Spleen (tissue), 13 donors: Measurements from ENCODE around the gene FAAP24. TPM values are rescaled to one million over a fixed set of nuclear protein-coding genes. Genes with fewer than 3 reads are reported as not detected.

Source experiments
- DNase-seq: peaks from one replicate; pipeline ENCODE4 v3.0.0-alpha.2; 2020
- H3K27ac ChIP-seq, 8 donors: fragments of 200-600 bp; sonication (generic) in 7 of 8; 1 replicate in 4 of 8; 2 replicates in 4 of 8; pipeline versions ENCODE4 v1.5.0 to v1.8.0; 2016 to 2021; ENCODE audit warnings: inconsistent platforms in 4 of 8, mild to moderate bottlenecking in 4 of 8, moderate library complexity in 1 of 8
- H3K27me3 ChIP-seq, 7 donors: fragments of 200-600 bp; sonication (generic) in 6 of 7; replicated peaks in 1 of 7; 1 replicate in 4 of 7; 2 replicates in 3 of 7; pipeline versions ENCODE4 v1.5.0 to v1.8.0; 2016 to 2021; ENCODE audit warnings: inconsistent platforms in 3 of 7, mild to moderate bottlenecking in 1 of 7
- H3K36me3 ChIP-seq, 6 donors: fragments of 200-600 bp; sonication (generic) in 5 of 6; 1 replicate in 4 of 6; 2 replicates in 2 of 6; pipeline versions ENCODE4 v1.5.0 to v1.8.0; 2016 to 2021; ENCODE audit warnings: inconsistent platforms in 2 of 6
- H3K4me1 ChIP-seq, 6 donors: fragments of 200-600 bp; sonication (generic) in 5 of 6; 1 replicate in 3 of 6; 2 replicates in 3 of 6; pipeline versions ENCODE4 v1.5.0 to v1.8.0; 2016 to 2021; ENCODE audit warnings: inconsistent platforms in 3 of 6
- H3K4me3 ChIP-seq, 8 donors: fragments of 200-600 bp; sonication (generic) in 7 of 8; 1 replicate in 4 of 8; 2 replicates in 4 of 8; pipeline versions ENCODE4 v1.5.0 to v1.8.0; 2016 to 2021; ENCODE audit warnings: inconsistent platforms in 4 of 8, mild to moderate bottlenecking in 4 of 8, moderate library complexity in 2 of 8
- H3K9me3 ChIP-seq, 8 donors: fragments of 200-600 bp; sonication (generic) in 7 of 8; 1 replicate in 4 of 8; 2 replicates in 4 of 8; pipeline versions ENCODE4 v1.5.0 to v1.8.0; 2016 to 2021; ENCODE audit warnings: inconsistent platforms in 4 of 8
- CTCF ChIP-seq, 11 experiments: fragments of 200-600 bp in 7 of 11; fragments of 450-650 bp in 4 of 11; sonication (generic) in 4 of 11; IDR thresholded peaks in 8 of 11; conservative IDR thresholded peaks in 3 of 11; 1 replicate in 7 of 11; 2 replicates in 4 of 11; pipeline versions ENCODE4 v1.4.0 to v1.8.0; 2016 to 2021; ENCODE audit warnings: antibody characterized with exemption in 11 of 11, inconsistent platforms in 4 of 11, mild to moderate bottlenecking in 1 of 11
- POLR2A ChIP-seq, 3 donors: fragments of 450-650 bp; IDR thresholded peaks; one replicate each; pipeline ENCODE4 v1.5.1; 2017; ENCODE audit warnings: antibody characterized with exemption in 3 of 3, mild to moderate bottlenecking in 1 of 3
- POLR2AphosphoS5 ChIP-seq, 3 donors: sonication (generic); formaldehyde crosslinking; IDR thresholded peaks; one replicate each; pipeline ENCODE4 v1.5.1; 2017; ENCODE audit warnings: antibody characterized with exemption in 3 of 3
- WGBS, 5 donors: extraction: QIAGEN DNeasy Blood & Tissue Kit in 3 of 5; methylation state at CpG; one replicate each; pipeline versions ENCODE4 v1.1.5 to v1.1.7; 2013 to 2018; 5-methylcytosine and 5-hydroxymethylcytosine counted together
- intact Hi-C: fragments of 100-400 bp; cut with DNase I; formaldehyde crosslinking; loops from one replicate; pipeline ENCODE4 v1.15.0; 2023; ENCODE audit warnings: low total_unique reads
- long read RNA-seq, 2 donors: transcript quantifications; one replicate each; lab custom pipeline, GENCODE V29; 2026
- polyA plus RNA-seq, 3 donors: library from polyadenylated mRNA; stranded (reverse); fragments of 200-250 nt; gene quantifications; one replicate each; pipeline ENCODE4 v1.2.1, GENCODE V29; 2013
- total RNA-seq, 7 donors: library from RNA; depleted of rRNA in 3 of 7; stranded (reverse); fragments of >200 nt in 3 of 7; fragmentation: NEBNext Ultra II Directional in 4 of 7; extraction: Animal tissue kit (Norgen Biotek cat#: 25700) in 4 of 7; gene quantifications; one replicate each; pipeline versions ENCODE4 v1.1.0 to v1.2.1, GENCODE V29; 2016 to 2021
- donor health status: healthy with polysubstance abuse.
- donor health status: DM: no; HTN: no; CAD: no; lungs with moderate emphysema.
- donor health status: DM: no; HTN: no; CAD: no.
- donor health status: Bipolar disorder and iron deficiency.
- donor health status: healthy.
- donor health status: DM: no; HTN: no; CAD: no.
- donor health status: DM: yes; HTN: yes; CAD: no.

Gene FAAP24
- total RNA-seq: 1 to 10 TPM; 1.3 to 5.1 (median 2.9) TPM
- polyA plus RNA-seq: 1 to 10 TPM; 1.8 to 2.6 (median 2.2) TPM
- long read RNA-seq, donor 1: 0 reads
- long read RNA-seq, donor 2, partial matches to known transcripts: 0 of 2 reads
- long read RNA-seq, donor 2, other reads (novel, unspliced or antisense): 0 of 2 reads

- H3K27me3 ChIP-seq: no peaks in the 10 kb centered on the region
- peak within 1 kb of the TSS; percentile 64 to 92 (median 86) for H3K27ac ChIP-seq
- WGBS, 5 donors: 0 to 2% (median 1%) methylated on average over 46 to 57 of the region's 57 CpGs
- intact Hi-C loops: no loop called here
- TF ChIP-seq CTCF (IDR thresholded peaks at IDR 0.05 in 8 of 11, conservative IDR thresholded peaks at IDR 0.05 in 3 of 11) (peak in 4 of 11 experiments; percentile 17 to 53 (median 44)), POLR2A (IDR thresholded peaks at IDR 0.05) (no peak), POLR2AphosphoS5 (IDR thresholded peaks at IDR 0.05) (peak; percentile 90 to 94 (median 91))
- no peaks in the 10 kb centered on the region for H3K9me3 ChIP-seq
- peaks cover 5 to 39% (median 26%) of the 10 kb centered on the region in 6 donors for H3K4me1 ChIP-seq
- peaks cover 0 to 18% (median 6%) of the 10 kb centered on the region in 6 donors for H3K36me3 ChIP-seq
- DNase-seq: peak; percentile 98
- H3K4me3 ChIP-seq: peak within 1 kb of the TSS; percentile 63 to 97 (median 91)
Measured at GRCh38 chr19:32971715-32972540, at the start of gene FAAP24, which contains the start of gene CEP89. Gene FAAP24 (plus strand): TSS chr19:32972242. CDS start chr19:32973197, 955 bp downstream. Gene CEP89 (minus strand): TSS chr19:32971958. CDS start chr19:32971874, 84 bp downstream.

- TF ChIP-seq POLR2AphosphoS5 (IDR thresholded peaks at IDR 0.05): no peak
- TF ChIP-seq CTCF (IDR thresholded peaks at IDR 0.05 in 8 of 11, conservative IDR thresholded peaks at IDR 0.05 in 3 of 11): no peak
- no peak for TF ChIP-seq POLR2A (IDR thresholded peaks at IDR 0.05)
- DNase-seq: no peak
- no peaks in the 10 kb centered on the region for H3K27me3 ChIP-seq
- no peaks in the 10 kb centered on the region for H3K4me1 ChIP-seq
- H3K36me3 ChIP-seq: peaks cover 0 to 95% (median 45%) of the 10 kb centered on the region in 6 donors
- H3K9me3 ChIP-seq: peaks cover 0 to 20% (median 16%) of the 10 kb centered on the region in 8 donors
- H3K4me3 ChIP-seq: no peak overlapping the region
- intact Hi-C loops: no loop called here
- no peak overlapping the region for H3K27ac ChIP-seq
- 88 to 98% (median 96%) methylated on average over 6 of the region's 6 CpGs for WGBS, 5 donors
Measured at GRCh38 chr19:32924200-32924599, 47.8 kb upstream of the FAAP24 start.

- peaks cover 0 to 97% (median 57%) of the 10 kb centered on the region in 6 donors for H3K36me3 ChIP-seq
- peaks cover 0 to 21% (median 16%) of the 10 kb centered on the region in 8 donors for H3K9me3 ChIP-seq
- 93 to 100% (median 99%) methylated on average over 2 of the region's 2 CpGs for WGBS, 5 donors
- H3K27me3 ChIP-seq: no peaks in the 10 kb centered on the region
- TF ChIP-seq POLR2AphosphoS5 (IDR thresholded peaks at IDR 0.05): no peak
- no peak for TF ChIP-seq POLR2A (IDR thresholded peaks at IDR 0.05)
- no peak for TF ChIP-seq CTCF (IDR thresholded peaks at IDR 0.05 in 8 of 11, conservative IDR thresholded peaks at IDR 0.05 in 3 of 11)
- intact Hi-C loops: no loop called here
- H3K27ac ChIP-seq: no peak overlapping the region
- no peak overlapping the region for H3K4me3 ChIP-seq
- H3K4me1 ChIP-seq: no peaks in the 10 kb centered on the region
- no peak for DNase-seq
Measured at GRCh38 chr19:32928806-32929205, 43.2 kb upstream of the FAAP24 start.

GRCh38 chr19:32930567-32930966 lies 41.5 kb upstream of the FAAP24 start:
- H3K4me1 ChIP-seq: no peaks in the 10 kb centered on the region
- whole genome bisulfite sequencing, 5 donors: 93 to 98% (median 97%) methylated on average over 8 of the region's 8 CpGs

More at GRCh38 chr19:32930567-32930966, 41.5 kb upstream of the FAAP24 start:
- TF ChIP-seq POLR2A (IDR thresholded peaks at IDR 0.05) (no peak), POLR2AphosphoS5 (IDR thresholded peaks at IDR 0.05) (no peak), CTCF (IDR thresholded peaks at IDR 0.05 in 8 of 11, conservative IDR thresholded peaks at IDR 0.05 in 3 of 11) (no peak)
- Histone ChIP-seq H3K27me3 (no peaks in the 10 kb centered on the region), H3K36me3 (peaks cover 0 to 97% (median 45%) of the 10 kb centered on the region in 6 donors), H3K4me3 (no peak overlapping the region), H3K9me3 (peaks cover 0 to 21% (median 16%) of the 10 kb centered on the region in 8 donors), H3K27ac (no peak overlapping the region)
- intact Hi-C loops: no loop called here
- DNase-seq: no peak
